Trophoblast cell (in vitro differentiated cells and primary cell): ENCODE data around the gene MBOAT7.

Experiments used
- DNase-seq, 2 donors: peaks; one replicate each; pipeline ENCODE4 v3.0.0-alpha.2; 2016
- H2AFZ ChIP-seq: 2 replicates; pipeline ENCODE4 v1.6.1; 2013; ENCODE audit warnings: low read length, moderate library complexity, mild to moderate bottlenecking; ENCODE audit not compliant: insufficient read depth, poor library complexity
- H2AK5ac ChIP-seq: 2 replicates; pipeline ENCODE4 v1.6.1; 2013; ENCODE audit warnings: mild to moderate bottlenecking, low read length
- H2BK120ac ChIP-seq: 2 replicates; pipeline ENCODE4 v1.6.1; 2013; ENCODE audit warnings: low read length, mild to moderate bottlenecking, moderate library complexity; ENCODE audit not compliant: insufficient read depth, poor library complexity
- H2BK12ac ChIP-seq: 2 replicates; pipeline ENCODE4 v1.6.1; 2013; ENCODE audit warnings: mild to moderate bottlenecking, low read length, moderate library complexity
- H2BK5ac ChIP-seq: 2 replicates; pipeline ENCODE4 v1.6.1; 2013; ENCODE audit warnings: low read length, low read depth, moderate library complexity, mild to moderate bottlenecking; ENCODE audit not compliant: poor library complexity
- H3K14ac ChIP-seq: 2 replicates; pipeline ENCODE4 v1.6.1; 2013; ENCODE audit warnings: mild to moderate bottlenecking, low read length
- H3K18ac ChIP-seq: 2 replicates; pipeline ENCODE4 v1.6.1; 2013; ENCODE audit warnings: mild to moderate bottlenecking, low read length
- H3K23ac ChIP-seq: 2 replicates; pipeline ENCODE4 v1.6.1; 2013; ENCODE audit warnings: low read length
- H3K27ac ChIP-seq: 2 replicates; pipeline ENCODE4 v1.5.1; 2013; ENCODE audit warnings: low read depth, mild to moderate bottlenecking, inconsistent platforms, low read length, moderate library complexity
- H3K27me3 ChIP-seq: 2 replicates; pipeline ENCODE4 v1.6.1; 2013; ENCODE audit warnings: inconsistent platforms, mild to moderate bottlenecking, low read length, moderate library complexity; ENCODE audit not compliant: insufficient read depth
- H3K36me3 ChIP-seq, 2 experiments: 1 replicate in 1 of 2; 2 replicates in 1 of 2; pipeline ENCODE4 v1.6.1; 2013; ENCODE audit warnings: low read length in 2 of 2, mild to moderate bottlenecking in 2 of 2, moderate library complexity in 1 of 2; ENCODE audit not compliant: insufficient read depth in 2 of 2, control insufficient read depth in 1 of 2
- H3K4ac ChIP-seq: 2 replicates; pipeline ENCODE4 v1.6.1; 2013; ENCODE audit warnings: low read depth, mild to moderate bottlenecking, low read length, moderate library complexity
- H3K4me1 ChIP-seq, 2 experiments: 1 replicate in 1 of 2; 2 replicates in 1 of 2; pipeline ENCODE4 v1.6.1; 2013; ENCODE audit warnings: low read length in 2 of 2, mild to moderate bottlenecking in 2 of 2, moderate library complexity in 1 of 2; ENCODE audit not compliant: insufficient read depth in 2 of 2, control insufficient read depth in 1 of 2
- H3K4me2 ChIP-seq: 2 replicates; pipeline ENCODE4 v1.6.1; 2013; ENCODE audit warnings: inconsistent platforms, mild to moderate bottlenecking, low read length, moderate library complexity
- H3K4me3 ChIP-seq: 2 replicates; pipeline ENCODE4 v1.5.1; 2013; ENCODE audit warnings: mild to moderate bottlenecking, low read depth, low read length, inconsistent platforms
- H3K79me1 ChIP-seq: one replicate; pipeline ENCODE4 v1.6.1; 2013; ENCODE audit warnings: low read length
- H3K79me2 ChIP-seq: 2 replicates; pipeline ENCODE4 v1.6.1; 2013; ENCODE audit warnings: low read length, mild to moderate bottlenecking; ENCODE audit not compliant: control insufficient read depth, insufficient read depth, poor library complexity
- H3K9ac ChIP-seq: 2 replicates; pipeline ENCODE4 v1.6.1; 2013; ENCODE audit warnings: mild to moderate bottlenecking, low read length
- H3K9me3 ChIP-seq: 2 replicates; pipeline ENCODE4 v1.6.1; 2013; ENCODE audit warnings: low read depth, mild to moderate bottlenecking, control low read depth, inconsistent platforms, low read length; ENCODE audit not compliant: insufficient read depth
- H4K12ac ChIP-seq: 2 replicates; pipeline ENCODE4 v1.6.1; 2013; ENCODE audit warnings: low read depth, mild to moderate bottlenecking, low read length, moderate library complexity
- H4K8ac ChIP-seq: 2 replicates; pipeline ENCODE4 v1.6.1; 2013; ENCODE audit warnings: low read depth, mild to moderate bottlenecking, low read length, moderate library complexity
- H4K91ac ChIP-seq: one replicate; pipeline ENCODE4 v1.6.1; 2013; ENCODE audit warnings: low read depth, mild to moderate bottlenecking, low read length, moderate library complexity
- WGBS: extraction: QIAGEN DNeasy Blood & Tissue Kit; methylation state at CpG from one replicate; pipeline ENCODE4 v1.1.7; 2013; ENCODE audit warnings: missing lambda C conversion rate; ENCODE audit not compliant: insufficient read length, insufficient coverage; ENCODE audit errors: extremely low coverage; 5-methylcytosine and 5-hydroxymethylcytosine counted together

MBOAT7 gene

GRCh38 chr19:54128796-54129616, 60.4 kb downstream of the MBOAT7 start:
- no peak overlapping the region for H2AFZ ChIP-seq
- H3K27me3 ChIP-seq: no peaks in the 10 kb centered on the region
- peaks cover 3% of the 10 kb centered on the region for H3K9me3 ChIP-seq
- no peak overlapping the region for H2BK5ac ChIP-seq
- H4K91ac ChIP-seq: no peak overlapping the region
- H2BK12ac ChIP-seq: no peak overlapping the region
- no peak overlapping the region for H3K9ac ChIP-seq
- H3K18ac ChIP-seq: no peak overlapping the region
- no peaks in the 10 kb centered on the region for H3K4me1 ChIP-seq
- H2AK5ac ChIP-seq: no peak overlapping the region
- no peak overlapping the region for H3K14ac ChIP-seq
- H4K8ac ChIP-seq: no peak overlapping the region
- H4K12ac ChIP-seq: no peak overlapping the region
- H3K36me3 ChIP-seq: peaks cover 73 to 74% of the 10 kb centered on the region in 2 experiments
- no peak for DNase-seq
- H3K79me1 ChIP-seq: no peaks in the 10 kb centered on the region
- no peak overlapping the region for H3K4me3 ChIP-seq
- H3K23ac ChIP-seq: no peak overlapping the region
- no peaks in the 10 kb centered on the region for H3K79me2 ChIP-seq
- no peak overlapping the region for H2BK120ac ChIP-seq
- WGBS: no CpG with 5 or more reads among the region's 41 CpGs
- no peak overlapping the region for H3K4ac ChIP-seq
- H3K27ac ChIP-seq: no peak overlapping the region
- H3K4me2 ChIP-seq: no peak overlapping the region

- Histone ChIP-seq H2BK5ac (no peak overlapping the region), H2BK12ac (no peak overlapping the region), H3K9ac (no peak overlapping the region), H3K79me1 (no peaks in the 10 kb centered on the region), H4K91ac (no peak overlapping the region), H3K4me2 (no peak overlapping the region), H3K27me3 (no peaks in the 10 kb centered on the region), H3K4ac (no peak overlapping the region), H3K4me3 (no peak overlapping the region), H4K8ac (no peak overlapping the region), H3K9me3 (peaks cover 1% of the 10 kb centered on the region), H3K79me2 (no peaks in the 10 kb centered on the region), H3K14ac (no peak overlapping the region), H2AFZ (no peak overlapping the region), H2BK120ac (no peak overlapping the region), H3K23ac (no peak overlapping the region), H3K4me1 (no peaks in the 10 kb centered on the region), H4K12ac (no peak overlapping the region), H3K27ac (no peak overlapping the region), H3K18ac (no peak overlapping the region), H2AK5ac (no peak overlapping the region), H3K36me3 (peaks cover 79 to 80% of the 10 kb centered on the region in 2 experiments)
- no peak for DNase-seq
- no CpG with 5 or more reads among the region's 20 CpGs for whole genome bisulfite sequencing
Observed at GRCh38 chr19:54128441-54128725, 61.0 kb downstream of the MBOAT7 start.

- Histone ChIP-seq H2AK5ac (no peak overlapping the region), H4K12ac (no peak overlapping the region), H4K91ac (no peak overlapping the region), H2BK12ac (no peak overlapping the region), H3K27me3 (no peaks in the 10 kb centered on the region), H3K14ac (no peak overlapping the region), H3K4me3 (no peak overlapping the region), H3K9ac (no peak overlapping the region), H3K36me3 (peaks cover 82% of the 10 kb centered on the region in 2 experiments), H4K8ac (no peak overlapping the region), H3K4me1 (no peaks in the 10 kb centered on the region), H3K79me1 (no peaks in the 10 kb centered on the region), H3K9me3 (peaks cover 1% of the 10 kb centered on the region), H3K4me2 (no peak overlapping the region), H3K79me2 (no peaks in the 10 kb centered on the region), H3K27ac (no peak overlapping the region), H3K4ac (no peak overlapping the region), H2BK5ac (no peak overlapping the region), H3K23ac (no peak overlapping the region), H2BK120ac (no peak overlapping the region), H2AFZ (no peak overlapping the region), H3K18ac (no peak overlapping the region)
- no CpG with 5 or more reads among the region's 44 CpGs for WGBS
- no peak for DNase-seq
Observed at GRCh38 chr19:54127688-54128440, 61.5 kb downstream of the MBOAT7 start.

- no peak overlapping the region for H4K12ac ChIP-seq
- H2BK5ac ChIP-seq: no peak overlapping the region
- H3K9ac ChIP-seq: no peak overlapping the region
- DNase-seq: no peak
- no peak overlapping the region for H4K91ac ChIP-seq
- no peak overlapping the region for H3K18ac ChIP-seq
- H3K36me3 ChIP-seq: peaks cover 86 to 89% of the 10 kb centered on the region in 2 experiments
- H3K4me3 ChIP-seq: no peak overlapping the region
- no peak overlapping the region for H2AK5ac ChIP-seq
- no peaks in the 10 kb centered on the region for H3K79me1 ChIP-seq
- WGBS: no CpG with 5 or more reads among the region's 9 CpGs
- no peak overlapping the region for H3K4me2 ChIP-seq
- H2AFZ ChIP-seq: no peak overlapping the region
- H3K14ac ChIP-seq: no peak overlapping the region
- H4K8ac ChIP-seq: no peak overlapping the region
- no peaks in the 10 kb centered on the region for H3K79me2 ChIP-seq
- H3K27me3 ChIP-seq: no peaks in the 10 kb centered on the region
- H3K23ac ChIP-seq: no peak overlapping the region
- H2BK120ac ChIP-seq: no peak overlapping the region
- no peak overlapping the region for H3K4ac ChIP-seq
- no peak overlapping the region for H2BK12ac ChIP-seq
- H3K4me1 ChIP-seq: no peaks in the 10 kb centered on the region
- H3K27ac ChIP-seq: no peak overlapping the region
- H3K9me3 ChIP-seq: peaks cover 1% of the 10 kb centered on the region
Observed at GRCh38 chr19:54125713-54126112, 63.7 kb downstream of the MBOAT7 start.
